GM12878 (cell line): Measurements from ENCODE around the gene PDE6G. TPM values are rescaled to one million over a fixed set of nuclear protein-coding genes. Genes with fewer than 3 reads are reported as not detected.

Experiments
- ATF7 ChIP-seq: fragments of 450-650 bp; IDR thresholded peaks from 2 replicates; pipeline ENCODE4 v1.6.1; 2016; ENCODE audit warnings: low read depth, mild to moderate bottlenecking
- BCL11A ChIP-seq: IDR thresholded peaks from 2 replicates; pipeline ENCODE4 v1.6.1; 2011; ENCODE audit warnings: low read depth, low read length
- CTCF ChIP-seq, 3 experiments: IDR thresholded peaks in 2 of 3; conservative IDR thresholded peaks in 1 of 3; 2 replicates each; pipeline ENCODE4 v1.5.1; 2011; ENCODE audit warnings: low read depth in 3 of 3, low read length in 3 of 3, mild to moderate bottlenecking in 3 of 3, control low read depth in 2 of 3, moderate library complexity in 2 of 3, inconsistent platforms in 1 of 3, mixed read lengths in 1 of 3; ENCODE audit not compliant: control insufficient read depth in 2 of 3, insufficient read depth in 1 of 3; ENCODE audit errors: extremely low read depth in 1 of 3
- CUX1 ChIP-seq: IDR thresholded peaks from 2 replicates; pipeline ENCODE4 v1.6.1; 2012; ENCODE audit warnings: improper control_type of control experiment, low read depth, low read length; ENCODE audit not compliant: insufficient replicate concordance
- HCFC1 ChIP-seq: fragments of 150-350 bp; IDR thresholded peaks from 2 replicates; pipeline ENCODE4 v1.6.1; 2014; ENCODE audit warnings: low read length
- MLLT1 ChIP-seq: fragments of 450-650 bp; IDR thresholded peaks from 2 replicates; pipeline ENCODE4 v1.6.1; 2016; ENCODE audit warnings: mild to moderate bottlenecking
- MXI1 ChIP-seq: fragments of 150-350 bp; IDR thresholded peaks from 2 replicates; pipeline ENCODE4 v1.6.1; 2011; ENCODE audit warnings: low read depth, mild to moderate bottlenecking, inconsistent platforms, low read length, improper control_type of control experiment
- NFYB ChIP-seq: IDR thresholded peaks from 2 replicates; pipeline ENCODE4 v1.6.1; 2011; ENCODE audit warnings: low read depth, mild to moderate bottlenecking, low read length, improper control_type of control experiment, moderate library complexity; ENCODE audit not compliant: insufficient read depth
- NKRF ChIP-seq: fragments of 450-650 bp; conservative IDR thresholded peaks from 2 replicates; pipeline ENCODE4 v1.6.1; 2017; ENCODE audit warnings: mild to moderate bottlenecking, moderate library complexity
- POLR2A ChIP-seq: IDR thresholded peaks from 2 replicates; pipeline ENCODE4 v1.6.1; 2011; ENCODE audit warnings: low read depth, mild to moderate bottlenecking, low read length
- SMAD1 ChIP-seq: fragments of 450-650 bp; IDR thresholded peaks from 2 replicates; pipeline ENCODE4 v1.6.1; 2018; ENCODE audit warnings: mild to moderate bottlenecking, low read depth; ENCODE audit not compliant: partially characterized antibody
- SMARCA5 ChIP-seq: fragments of 450-650 bp; IDR thresholded peaks from 2 replicates; pipeline ENCODE4 v1.6.1; 2017; ENCODE audit warnings: mild to moderate bottlenecking
- STAT1 ChIP-seq: fragments of 450-650 bp; conservative IDR thresholded peaks from 2 replicates; pipeline ENCODE4 v1.6.1; 2014; ENCODE audit warnings: antibody characterized with exemption, mild to moderate bottlenecking
- TBL1XR1 ChIP-seq: IDR thresholded peaks from 2 replicates; pipeline ENCODE4 v1.6.1; 2012; ENCODE audit warnings: low read depth, low read length, improper control_type of control experiment
- ZBTB4 ChIP-seq: fragments of 450-650 bp; formaldehyde crosslinking; IDR thresholded peaks from 2 replicates; pipeline ENCODE4 v1.4.0; 2022; ENCODE audit warnings: mild to moderate bottlenecking, moderate library complexity
- polyA plus RNA-seq, 11 experiments: library from polyadenylated mRNA; depleted of rRNA in 4 of 11; unstranded in 6 of 11; stranded (reverse) in 5 of 11; fragments of >200 nt; fragmentation: Nextera tagmentation in 4 of 11; fragmentation: Illumina TruSeq in 1 of 11; extraction: Ambion mirVana in 4 of 11; extraction: Trizol in 1 of 11; gene quantifications; 1 replicate in 1 of 11; 2 replicates in 10 of 11; pipeline versions ENCODE4 v1.2.1 to v1.2.3, GENCODE V29; 2011 to 2016; ENCODE audit warnings: inconsistent platforms in 2 of 11, missing spikeins in 2 of 11, low read depth in 1 of 11
- total RNA-seq, 4 experiments: library from RNA; depleted of rRNA in 3 of 4; stranded (reverse); fragments of >200 nt in 3 of 4; fragmentation: Illumina TruSeq in 1 of 4; extraction: Trizol in 1 of 4; gene quantifications; 2 replicates each; pipeline versions ENCODE4 v1.2.1 to v1.2.3, GENCODE V29; 2013 to 2021

PDE6G gene
- total and polyA plus RNA-seq, 10 of the 15 experiments (the other 5 are each of a cell fraction or from before 2014, with no cell fraction given) = 0.55 to 12.1 (median 4.3) TPM

- TF ChIP-seq CUX1 (no peak), BCL11A (no peak), SMAD1 (no peak), ZBTB4 (CRISPR knock-in tag) (no peak), HCFC1 (peak; percentile 65), MLLT1 (no peak), NFYB (peak; percentile 93), NKRF (peak; percentile 79), POLR2A (peak; percentile 99), MXI1 (peak; percentile 92), STAT1 (no peak), ATF7 (no peak), CTCF (IDR thresholded peaks at IDR 0.05 in 2 of 3, conservative IDR thresholded peaks at IDR 0.05 in 1 of 3; ENCODE audit: control insufficient read depth in 2 of 3, extremely low read depth in 1 of 3, insufficient read depth in 1 of 3, low read depth in 3 of 3, low read length in 3 of 3) (no peak), SMARCA5 (no peak), TBL1XR1 (no peak)
These were observed 10.2 kb upstream of the PDE6G start, which contains the start of the genes CCDC137 and OXLD1 (continued) for GRCh38 chr17:81666342-81667191.
